ENCODE measurements around the gene CAT.

Gene CAT

DNA sequence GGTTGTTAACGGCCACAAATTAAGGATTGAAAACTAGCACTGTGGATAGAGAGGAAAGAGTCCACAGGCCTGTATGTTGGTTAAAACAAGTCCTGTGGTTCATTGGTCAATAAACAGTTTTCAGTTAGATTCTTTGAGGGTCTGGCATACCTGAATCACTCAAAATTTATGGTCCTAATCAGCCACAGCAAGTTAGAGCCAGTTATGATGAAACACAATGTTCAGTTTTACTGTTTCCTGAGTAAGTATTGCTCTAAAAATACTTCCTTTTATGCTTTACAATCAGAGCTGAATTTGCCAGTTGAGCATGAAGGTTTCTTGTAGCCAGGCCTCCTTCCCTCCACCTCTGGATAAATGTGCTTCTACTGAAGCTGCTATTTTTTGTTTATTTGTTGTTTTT lies 12.9 kb upstream of the CAT start:
- no peak for DNase-seq

DNA sequence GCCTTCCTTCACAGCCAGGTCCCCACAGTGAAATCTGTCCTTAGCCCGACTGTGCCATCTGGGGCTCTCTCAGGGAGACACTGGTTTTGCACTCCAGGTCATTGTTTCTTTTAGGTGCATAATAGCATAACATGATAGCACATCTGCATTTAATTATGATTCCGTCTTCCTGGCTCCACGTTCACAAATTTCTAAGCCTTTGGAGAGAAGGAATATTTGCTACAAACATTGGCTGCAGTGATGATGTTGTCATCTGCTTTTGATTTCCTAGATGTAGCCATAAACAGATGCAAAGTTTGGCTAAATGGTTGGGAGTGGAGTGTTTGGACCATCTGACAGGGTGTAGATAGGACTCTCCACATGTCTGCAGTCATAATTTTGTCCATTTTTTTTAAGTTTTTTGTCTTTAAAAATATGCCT lies 12.0 kb upstream of the CAT start:
- DNase-seq, result no peak

DNA sequence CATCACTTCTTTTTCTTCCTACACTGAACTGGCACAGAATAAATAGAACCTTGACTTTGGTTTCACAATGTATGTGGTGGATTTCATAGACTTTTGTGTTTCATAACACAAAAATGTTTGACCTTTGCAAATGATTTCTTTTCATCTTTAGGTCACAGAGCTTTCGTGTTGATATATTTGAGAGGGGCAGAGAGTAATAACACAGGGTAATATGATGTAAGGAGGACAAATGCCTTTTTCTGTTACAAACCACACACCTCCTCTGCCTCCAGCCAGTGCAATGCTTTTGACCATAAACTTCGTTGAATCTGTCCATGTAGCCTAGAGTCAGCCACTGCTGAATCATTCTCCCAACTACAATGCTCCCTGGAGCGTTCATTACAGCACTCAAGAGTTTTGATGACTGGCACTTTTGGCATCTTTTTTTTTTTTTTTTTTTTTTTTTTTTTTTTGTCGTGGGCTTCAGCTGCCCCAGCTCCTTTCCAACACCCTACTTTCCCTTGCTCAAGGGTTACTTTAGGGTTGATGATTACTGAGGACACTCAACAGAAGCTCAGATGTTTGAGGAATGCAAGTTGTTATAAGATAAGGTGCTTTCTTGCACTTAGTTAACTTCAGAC lies 11.4 kb upstream of the CAT start:
- DNase-seq, result no peak

DNA sequence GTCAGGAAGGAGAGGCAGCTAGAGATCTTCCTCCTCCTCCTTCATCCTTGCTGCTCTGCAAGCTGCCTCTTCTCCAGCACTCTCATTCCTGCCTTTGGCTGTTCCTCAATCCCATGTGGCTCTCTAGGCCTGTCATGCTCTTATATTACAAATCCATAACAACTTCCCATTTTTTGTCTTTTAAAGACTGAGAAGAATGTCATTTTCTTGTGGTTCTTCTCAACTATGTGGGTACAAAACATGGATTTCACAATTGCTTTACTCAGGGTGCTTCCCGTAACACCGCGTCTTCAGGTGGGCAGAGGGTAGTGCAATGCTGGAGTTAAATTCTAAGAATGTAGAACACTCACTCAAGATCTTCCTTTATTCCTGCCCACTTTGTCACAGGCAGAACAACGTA lies 6.8 kb upstream of the CAT start:
- DNase-seq, result no peak

DNA sequence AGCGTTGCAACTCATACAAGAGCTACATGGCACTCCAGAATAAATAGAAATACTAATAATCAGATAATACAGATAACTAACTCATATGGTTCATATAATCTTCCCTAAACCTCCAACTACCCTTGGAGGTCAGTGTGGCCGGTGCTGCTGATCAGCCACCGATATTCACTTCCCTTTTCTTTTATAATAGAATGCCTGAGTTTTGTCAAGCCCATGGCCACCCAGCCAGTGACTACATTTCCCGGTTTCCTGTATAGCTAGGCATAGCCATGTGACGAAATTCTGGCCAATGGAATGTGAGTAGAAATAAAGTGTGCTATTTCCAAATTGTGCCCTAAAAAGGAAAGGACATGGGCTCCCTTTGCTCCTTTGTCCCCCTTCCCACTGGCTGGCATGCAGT lies 5.9 kb upstream of the CAT start:
- DNase-seq, result no peak

DNA sequence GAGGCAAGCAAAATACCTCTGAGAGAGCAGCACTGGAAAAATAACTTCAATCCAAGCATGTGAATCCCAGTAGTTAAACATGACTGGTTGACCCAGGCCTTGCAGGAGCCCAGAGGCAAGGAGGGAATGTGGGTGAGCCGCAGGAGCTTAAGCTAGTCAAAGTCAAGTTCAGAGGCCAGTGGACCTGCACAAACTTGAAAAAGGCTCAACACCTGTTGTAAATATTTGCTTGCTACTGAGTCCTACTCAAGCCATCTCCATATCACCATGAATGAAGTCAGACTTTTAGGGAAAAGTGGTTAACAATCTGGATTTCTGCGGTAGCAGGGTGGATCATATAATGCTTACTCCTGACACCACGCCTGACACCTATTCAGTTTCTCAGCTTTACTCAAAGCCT lies 4.8 kb upstream of the CAT start:
- DNase-seq, result no peak

DNA sequence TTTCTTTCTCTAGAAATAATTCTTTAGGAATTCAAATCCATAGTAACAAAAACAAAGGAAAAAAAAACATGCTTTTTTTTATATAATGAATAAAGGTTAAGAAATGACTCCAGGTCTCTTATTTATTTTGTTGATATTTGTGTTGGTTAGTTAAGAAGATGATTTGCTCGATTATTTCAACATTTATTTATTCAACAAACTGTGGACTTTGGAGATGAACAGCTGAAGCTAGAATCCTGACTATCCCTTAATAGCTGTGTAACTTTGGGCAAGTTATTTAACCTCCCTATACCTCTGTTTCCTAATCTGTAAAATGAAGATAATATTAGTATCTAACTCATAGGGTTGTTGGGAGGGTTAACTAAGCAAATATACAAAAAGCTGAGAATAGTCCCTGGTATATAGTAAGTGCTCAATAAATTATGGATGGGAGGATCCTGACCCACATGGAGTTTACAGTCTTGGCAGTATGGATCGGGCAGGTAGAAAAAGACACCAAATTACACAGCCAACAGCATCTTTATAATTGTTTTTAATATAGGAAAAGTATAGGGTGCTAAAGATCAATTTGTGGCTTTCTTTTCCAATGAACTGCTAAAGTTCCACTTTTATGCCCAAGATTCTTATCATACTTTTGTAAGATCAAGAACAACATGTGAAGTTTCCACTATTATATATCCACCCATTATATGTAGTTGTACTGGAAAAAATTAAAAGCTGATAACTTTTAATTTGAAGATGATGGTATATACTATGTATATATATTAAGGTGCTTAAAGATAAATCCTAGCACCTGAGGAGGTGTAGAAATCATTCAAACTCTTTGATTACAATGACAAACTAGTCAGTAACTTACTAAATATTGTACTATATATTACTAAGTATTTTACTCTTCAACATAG lies 1.3 kb upstream of the CAT start:
- DNase-seq, result no peak

DNA sequence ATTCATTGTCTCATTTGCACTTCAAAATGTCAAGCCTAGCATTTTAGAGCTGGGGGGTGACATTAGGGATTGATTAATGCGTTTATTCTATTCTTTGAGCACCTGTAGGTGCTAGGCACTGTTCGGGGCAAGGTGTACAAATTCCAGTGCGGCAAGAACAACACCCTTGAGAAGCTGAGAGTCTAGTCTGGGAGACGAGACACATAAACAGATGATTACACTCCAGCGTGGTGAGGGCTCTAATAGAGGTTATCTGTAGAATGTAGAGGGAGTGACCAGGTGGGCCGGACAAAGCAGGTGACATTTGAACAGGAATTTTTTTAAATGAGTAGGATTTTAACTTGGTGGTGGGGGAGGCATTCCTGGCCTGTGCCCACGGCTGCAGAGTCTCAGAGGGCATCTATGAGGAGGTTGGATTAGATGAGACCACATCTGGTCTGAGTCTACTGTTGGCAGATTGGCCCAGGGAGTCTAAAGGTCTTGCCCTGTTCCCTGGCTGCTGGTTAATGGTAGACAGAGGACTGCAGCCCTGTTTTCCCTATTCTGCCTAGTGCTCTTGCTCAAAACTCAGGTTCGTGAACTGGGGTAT lies 970 bp downstream of the CAT start:
- no peak for DNase-seq

DNA sequence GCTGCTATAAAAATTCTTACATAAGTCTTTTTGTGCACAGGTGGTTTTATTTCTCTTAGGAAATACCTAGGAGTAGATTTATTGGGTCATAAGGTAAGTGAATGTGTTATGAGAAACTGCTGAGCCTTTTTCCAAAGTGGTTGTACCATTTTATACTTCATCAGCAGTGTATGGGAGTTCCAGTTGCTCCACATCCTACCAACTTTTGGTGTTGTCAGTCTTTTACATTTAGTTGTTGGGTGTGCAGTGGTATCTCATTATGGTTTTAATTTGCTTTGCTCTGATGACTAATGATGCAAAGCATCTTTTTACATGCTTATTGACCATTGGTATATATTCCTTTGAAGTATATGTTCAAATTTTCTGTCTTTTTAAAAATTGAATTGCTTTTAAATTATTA lies 3.1 kb downstream of the CAT start:
- DNase-seq, result no peak

DNA sequence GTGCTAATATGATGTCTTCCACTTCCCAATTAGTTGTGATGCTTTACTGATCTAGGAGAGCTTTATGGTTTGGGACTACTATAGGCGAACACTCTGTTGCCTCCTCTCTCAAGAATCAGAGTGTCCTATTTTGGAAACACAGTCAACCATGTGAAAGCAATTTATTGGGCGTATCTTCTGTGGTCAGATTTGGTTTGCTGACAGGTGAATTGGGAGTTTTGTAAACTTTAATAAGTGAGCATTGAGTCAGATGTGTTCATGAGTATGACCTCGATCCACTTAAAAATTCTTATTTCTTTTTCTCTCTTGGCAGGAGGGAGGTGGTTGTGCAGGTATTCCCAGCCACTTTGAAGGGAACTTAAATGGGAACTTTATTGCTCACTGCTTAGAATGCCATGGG lies 4.4 kb downstream of the CAT start:
- no peak for DNase-seq

DNA sequence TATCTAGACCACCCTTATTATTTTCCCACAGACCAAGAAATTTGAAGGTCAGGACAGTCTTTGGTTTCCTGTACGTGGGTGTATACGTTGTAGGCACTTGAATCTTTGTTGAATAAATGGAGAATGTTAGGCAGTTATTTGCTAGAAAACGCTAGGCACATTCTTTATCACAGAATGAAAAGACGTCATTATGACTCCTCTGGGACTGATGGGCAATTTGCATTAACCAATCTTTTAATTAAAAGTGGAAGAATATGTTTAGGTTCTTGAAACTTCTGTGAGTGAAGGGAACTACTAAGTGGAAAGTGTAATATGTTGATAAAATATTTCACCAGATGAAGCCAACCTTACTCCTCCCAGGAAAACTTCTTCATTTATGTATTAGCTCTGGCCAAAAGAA lies 5.7 kb downstream of the CAT start:
- DNase-seq, result no peak

DNA sequence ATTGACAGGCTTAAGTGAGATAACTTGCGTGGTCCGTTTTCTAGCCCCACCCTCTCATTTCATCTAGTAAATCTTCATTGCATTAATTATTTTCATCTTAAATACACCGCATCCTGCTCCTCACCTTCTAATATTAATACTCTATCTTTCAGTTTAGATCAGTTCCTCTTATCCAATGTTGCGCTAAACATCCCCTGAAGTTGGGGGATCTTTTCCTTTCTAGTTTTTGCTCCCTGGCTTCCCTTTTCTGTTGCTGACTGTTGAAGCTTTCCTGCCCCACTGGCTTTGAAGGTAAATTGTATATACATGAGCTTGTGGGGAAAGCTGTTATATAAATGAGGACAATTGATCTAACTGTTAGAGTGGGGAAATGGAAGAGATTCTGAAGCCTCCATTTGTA lies 7.2 kb downstream of the CAT start:
- DNase-seq, result no peak

DNA sequence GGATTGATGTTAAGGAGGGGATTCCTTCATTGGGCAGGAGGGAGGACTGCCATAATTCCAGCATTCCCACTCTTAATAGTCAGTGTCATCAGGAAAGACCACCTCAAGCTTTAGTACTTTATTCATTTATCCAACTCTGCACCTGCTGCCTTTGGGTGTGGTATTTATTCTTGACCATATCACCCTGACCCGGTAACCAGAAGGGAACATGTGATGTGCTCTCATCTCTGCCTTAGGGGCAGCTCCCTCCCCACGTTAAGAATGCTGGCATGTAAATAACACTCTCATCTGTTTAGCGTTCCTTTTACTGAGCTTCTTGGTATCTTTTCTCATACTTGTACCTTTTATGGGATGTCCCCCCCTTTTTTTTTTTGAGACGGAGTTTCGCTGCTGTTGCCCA lies 7.7 kb downstream of the CAT start:
- DNase-seq, result no peak

DNA sequence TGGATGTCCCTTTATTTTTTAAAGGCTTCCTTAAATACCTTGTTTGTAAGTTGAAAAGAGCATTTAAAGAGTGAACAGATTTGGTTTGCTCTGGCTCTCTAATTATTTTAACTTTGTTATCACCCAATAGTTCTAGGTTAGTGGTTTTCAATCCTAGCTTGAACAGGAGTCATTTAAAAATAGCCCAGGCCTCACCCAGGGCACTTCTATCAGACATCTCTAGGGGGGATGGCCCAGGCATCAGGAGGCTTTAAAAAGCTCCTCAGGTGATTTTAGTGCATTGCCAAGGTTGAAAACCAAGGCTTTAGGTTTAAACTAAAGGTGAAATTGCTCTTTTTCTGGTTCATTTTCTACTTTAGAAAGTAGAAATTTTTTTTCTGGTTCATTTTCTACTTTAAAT lies 8.3 kb downstream of the CAT start:
- no peak for DNase-seq

DNA sequence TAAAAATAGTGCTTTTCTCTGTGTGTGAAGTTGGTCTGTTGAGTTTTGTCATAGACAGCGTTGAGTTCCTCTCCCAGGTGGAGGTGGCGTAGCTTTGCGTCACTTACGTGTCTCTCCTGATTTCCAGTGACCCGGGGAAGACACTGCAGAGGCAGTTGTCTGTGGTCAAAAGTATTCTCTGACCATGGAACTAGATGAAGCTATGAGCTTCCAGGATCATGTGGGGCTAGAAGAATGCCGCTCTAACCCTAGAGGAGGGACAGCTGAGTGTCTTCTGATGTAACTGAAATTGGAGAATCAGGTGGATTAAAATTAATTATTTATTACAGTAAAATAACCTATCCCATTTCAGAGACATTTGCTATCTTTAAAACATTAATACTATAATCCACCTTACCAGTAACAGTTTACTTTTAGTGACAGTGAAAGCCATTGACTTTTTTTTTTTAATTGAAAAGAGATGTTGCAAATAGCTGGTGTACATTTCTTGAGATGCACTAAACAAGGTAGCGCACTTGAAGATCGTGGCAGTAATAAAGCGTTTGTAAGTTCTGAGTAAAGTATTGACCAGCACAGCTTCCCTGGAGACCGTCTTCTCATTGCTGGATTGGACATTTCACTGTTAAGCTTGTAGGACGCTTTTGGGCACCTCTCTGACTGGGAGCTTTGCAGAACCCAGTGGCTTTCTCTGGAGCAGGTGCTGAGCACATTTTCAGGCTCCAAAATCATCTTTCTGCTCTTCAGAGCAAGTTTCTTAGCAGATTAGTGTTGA lies 9.7 kb downstream of the CAT start:
- no peak for DNase-seq

DNA sequence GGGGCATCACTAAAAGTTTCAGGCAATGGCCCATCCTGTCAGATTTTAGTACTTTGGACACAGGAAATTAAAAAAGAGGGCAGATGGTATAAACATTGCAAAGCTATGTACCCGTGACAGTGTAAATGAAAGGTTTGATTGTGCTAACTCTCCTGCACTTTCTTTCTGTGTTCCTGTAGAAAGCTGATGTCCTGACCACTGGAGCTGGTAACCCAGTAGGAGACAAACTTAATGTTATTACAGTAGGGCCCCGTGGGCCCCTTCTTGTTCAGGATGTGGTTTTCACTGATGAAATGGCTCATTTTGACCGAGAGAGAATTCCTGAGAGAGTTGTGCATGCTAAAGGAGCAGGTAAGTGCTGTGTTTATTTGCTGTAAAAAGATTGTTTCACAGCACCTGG lies 10.3 kb downstream of the CAT start:
- no peak for DNase-seq

DNA sequence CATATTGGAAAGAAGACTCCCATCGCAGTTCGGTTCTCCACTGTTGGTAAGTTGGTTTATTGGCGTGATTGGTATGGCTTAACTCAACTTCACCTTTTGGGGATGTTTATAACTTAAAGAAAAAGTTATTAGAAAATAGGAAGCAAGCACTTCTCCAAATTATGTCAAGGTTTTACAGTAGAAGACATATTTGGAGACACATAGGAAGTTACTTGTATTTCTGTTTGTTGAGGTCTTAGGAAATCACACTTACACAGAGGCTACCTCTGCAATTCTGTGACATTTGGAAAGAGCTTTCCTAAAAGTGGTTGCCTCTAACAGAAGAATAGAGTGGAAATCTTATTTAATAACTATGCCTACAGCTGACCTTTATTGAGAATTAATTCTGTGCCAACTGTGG lies 12.3 kb downstream of the CAT start:
- DNase-seq, result no peak

DNA sequence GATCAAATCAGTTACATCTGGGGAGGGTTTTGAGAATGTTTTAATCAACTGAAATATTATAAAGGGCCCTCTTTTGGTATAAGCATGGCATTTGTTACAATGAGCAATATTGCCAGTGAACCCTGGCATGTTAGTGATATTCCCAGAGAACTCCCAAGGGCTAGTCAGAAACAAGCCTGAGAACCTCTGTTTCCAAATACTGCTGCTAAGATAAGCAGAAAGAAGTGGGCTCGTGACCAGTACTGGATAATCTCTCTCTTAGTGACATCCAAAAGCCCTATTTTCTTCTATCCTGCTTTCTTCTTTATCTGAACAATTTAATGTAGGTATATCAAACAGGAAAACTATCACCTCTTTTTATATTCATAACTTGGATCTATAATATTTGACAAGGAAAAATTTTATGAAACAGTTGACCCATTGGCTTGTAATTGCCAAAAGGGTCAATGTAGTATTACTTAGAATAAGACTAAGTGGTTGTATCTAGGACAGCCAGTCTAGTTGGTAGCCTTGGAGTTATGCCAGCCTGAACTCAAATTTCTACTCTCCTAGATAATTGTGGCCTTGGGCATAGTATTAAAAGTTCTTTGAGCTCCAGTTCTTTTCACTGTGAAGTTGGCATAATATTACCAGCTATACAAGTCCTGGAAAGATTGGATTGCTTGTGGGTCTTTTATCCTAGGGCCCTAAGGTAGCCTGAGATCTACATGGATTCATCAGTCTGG lies 15.7 kb downstream of the CAT start:
- no peak for DNase-seq

DNA sequence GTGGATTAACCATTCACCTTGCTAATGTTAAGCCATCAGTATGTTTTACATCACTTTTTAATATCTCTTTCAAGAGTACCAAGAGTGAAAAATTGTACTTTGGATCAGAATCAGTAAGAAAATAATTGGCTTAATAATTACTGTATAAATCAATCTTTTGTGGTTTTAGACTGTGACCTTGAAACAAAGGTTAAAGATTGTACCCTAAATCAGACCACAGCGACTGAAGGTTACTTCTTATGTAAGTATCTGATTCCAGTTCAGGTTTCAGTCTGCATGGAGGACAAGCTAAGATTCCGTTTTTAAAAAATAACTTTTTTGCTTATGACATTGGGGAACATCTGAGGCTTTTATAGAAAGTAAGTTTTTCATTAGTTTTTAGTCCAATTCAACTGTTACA lies 18.9 kb downstream of the CAT start:
- DNase-seq, result no peak

DNA sequence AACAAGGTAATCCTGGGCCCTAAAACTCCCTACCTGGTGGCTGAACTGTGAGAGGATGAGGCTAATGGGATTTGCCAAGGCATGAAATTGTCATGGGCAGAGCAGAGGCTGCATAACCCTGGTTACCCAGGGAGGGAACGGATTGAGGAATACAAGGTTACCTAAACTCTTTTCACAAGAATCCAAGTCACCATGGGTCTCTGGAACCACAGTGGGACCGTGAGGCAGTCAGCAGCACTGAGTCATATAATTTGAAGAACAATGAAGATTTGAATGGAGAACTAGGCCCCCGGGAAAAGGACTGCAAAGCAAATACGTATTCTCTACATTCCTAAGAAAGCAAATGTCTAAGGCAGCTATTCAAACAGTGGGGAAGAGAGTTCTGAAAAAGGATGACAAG lies 19.8 kb downstream of the CAT start:
- DNase-seq, result no peak

DNA sequence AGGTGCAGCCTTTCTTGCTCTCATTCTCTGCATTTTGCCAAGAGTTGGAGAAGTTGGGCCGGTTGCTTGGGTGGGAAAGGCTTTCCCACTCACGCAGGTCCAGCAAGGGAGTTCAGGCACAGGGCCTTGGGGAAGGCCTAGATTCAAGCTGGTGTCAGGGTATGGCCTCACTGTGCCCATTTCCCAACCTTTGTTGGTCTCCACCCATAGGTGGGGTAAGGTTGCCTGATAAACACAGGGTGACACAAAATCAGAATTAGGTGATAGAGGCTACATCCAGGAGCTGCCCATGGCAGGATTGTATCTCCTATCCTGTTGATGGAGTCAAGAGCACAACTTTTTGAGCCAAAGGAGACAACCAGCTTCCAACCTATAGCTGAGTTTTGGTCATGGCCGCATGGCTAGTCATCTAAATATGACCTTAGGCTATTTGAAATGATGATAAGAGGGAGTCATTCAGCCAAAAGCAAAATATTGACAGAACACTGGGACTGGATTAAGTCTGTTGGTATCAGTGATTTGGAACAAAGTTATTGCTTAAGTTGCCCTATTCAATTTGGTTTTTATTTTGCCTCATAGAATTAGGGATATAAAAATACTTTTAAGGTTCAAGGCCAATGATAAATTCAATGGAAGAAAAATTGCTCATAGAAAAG lies 20.9 kb downstream of the CAT start:
- DNase-seq, result no peak

DNA sequence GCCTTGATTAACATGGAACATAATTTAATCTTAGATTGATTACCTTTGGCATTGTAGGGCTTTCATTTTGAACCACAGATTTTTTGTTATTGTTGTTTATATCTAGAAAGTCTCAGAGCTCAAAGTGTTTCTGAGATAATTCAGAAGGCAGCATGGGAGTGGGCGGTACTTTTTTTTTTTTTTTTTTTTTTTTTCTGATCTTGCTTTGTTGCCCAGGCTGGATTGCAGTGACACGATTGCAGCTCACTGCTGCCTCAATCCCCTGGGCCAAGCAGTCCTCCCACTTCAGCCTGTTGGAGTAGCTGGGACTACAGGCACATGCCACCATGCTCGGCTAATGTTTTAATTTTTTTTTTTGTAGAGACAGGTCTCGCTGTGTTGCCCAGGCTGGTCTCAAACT lies 21.5 kb downstream of the CAT start:
- DNase-seq, result no peak

All from activated CD4-positive, alpha-beta T cell treated with anti-CD3 and anti-CD28 coated beads for 1 hour (primary cell).